Fibroblast of the aortic adventitia (primary cell): ENCODE results near the gene FADS1. TPM values are rescaled to one million over a fixed set of nuclear protein-coding genes. Genes with fewer than 3 reads are reported as not detected.

Experiments
- DNase-seq: peaks from one replicate; pipeline ENCODE4 v3.0.0-alpha.2; 2010; ENCODE audit warnings: low read depth
- H3K4me3 ChIP-seq: 2 replicates; pipeline ENCODE4 v1.5.1; 2011; ENCODE audit warnings: low read depth, mild to moderate bottlenecking, control low read depth, low read length, moderate library complexity
- CTCF ChIP-seq: IDR thresholded peaks from 2 replicates; pipeline ENCODE4 v1.5.1; 2011; ENCODE audit warnings: mild to moderate bottlenecking, low read length, control low read depth, inconsistent platforms; ENCODE audit not compliant: insufficient read depth
- total RNA-seq: library from RNA; depleted of rRNA; stranded (reverse); fragments of >200 nt; gene quantifications from 2 replicates; pipeline ENCODE4 v1.2.3, GENCODE V29; 2012; ENCODE audit warnings: low replicate concordance

The FADS1 gene
- total RNA-seq, 1 donor, result 74.1 TPM

GRCh38 chr11:61802605-61803004, 14.2 kb downstream of the FADS1 start:
- DNase-seq, result no peak
- no peak overlapping the region for H3K4me3 ChIP-seq
- no peak for TF ChIP-seq CTCF

GRCh38 chr11:61800331-61801281, 16.2 kb downstream of the FADS1 start:
- DNase-seq, result no peak
- no peak for TF ChIP-seq CTCF
- no peak overlapping the region for H3K4me3 ChIP-seq

GRCh38 chr11:61799665-61800284, 17.0 kb downstream of the FADS1 start:
- no peak for TF ChIP-seq CTCF
- no peak overlapping the region for H3K4me3 ChIP-seq
- no peak for DNase-seq

GRCh38 chr11:61797263-61797944, 19.4 kb downstream of the FADS1 start:
- DNase-seq, result peak; percentile 93
- no peak overlapping the region for H3K4me3 ChIP-seq
- peak; percentile 79 for TF ChIP-seq CTCF

- TF ChIP-seq CTCF, result no peak
- no peak overlapping the region for H3K4me3 ChIP-seq
- DNase-seq, result no peak
These were observed 20.8 kb downstream of the FADS1 start for GRCh38 chr11:61795876-61796526.

- no peak overlapping the region for H3K4me3 ChIP-seq
- DNase-seq, result no peak
- TF ChIP-seq CTCF, result no peak
These were observed 21.3 kb downstream of the FADS1 start for GRCh38 chr11:61795459-61795858.
